SW 1271 (cell line): ENCODE measurements around the gene FANCC.

ENCODE experiments used
- DNase-seq, 2 experiments: peaks; one replicate each; lab custom pipeline; 2025; lab: John Stamatoyannopoulos, UW

Gene FANCC

DNA sequence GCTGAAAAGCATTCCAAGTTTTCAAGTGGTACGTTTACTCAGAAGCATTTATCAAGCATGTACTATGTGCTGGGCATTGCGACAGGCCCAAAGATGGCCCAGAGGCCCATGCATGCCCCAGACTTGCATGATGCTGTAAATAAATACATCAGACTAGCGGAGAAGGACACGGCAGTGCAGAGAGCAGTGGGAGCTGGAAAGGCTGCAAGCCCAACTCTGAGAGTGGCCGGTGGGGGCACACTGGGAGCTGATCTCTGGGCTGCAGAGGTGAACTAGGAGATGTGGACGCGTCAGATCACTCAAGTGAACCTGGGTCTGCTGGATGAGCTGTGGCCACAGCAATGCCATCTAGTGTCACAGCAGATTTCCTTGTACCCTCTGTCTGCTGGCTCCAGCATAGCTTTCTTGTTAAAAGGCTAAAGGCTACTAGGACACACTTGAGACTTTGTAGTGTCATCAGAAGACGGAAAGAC lies 246.9 kb downstream of the FANCC start:
- DNase-seq, result no peak

DNA sequence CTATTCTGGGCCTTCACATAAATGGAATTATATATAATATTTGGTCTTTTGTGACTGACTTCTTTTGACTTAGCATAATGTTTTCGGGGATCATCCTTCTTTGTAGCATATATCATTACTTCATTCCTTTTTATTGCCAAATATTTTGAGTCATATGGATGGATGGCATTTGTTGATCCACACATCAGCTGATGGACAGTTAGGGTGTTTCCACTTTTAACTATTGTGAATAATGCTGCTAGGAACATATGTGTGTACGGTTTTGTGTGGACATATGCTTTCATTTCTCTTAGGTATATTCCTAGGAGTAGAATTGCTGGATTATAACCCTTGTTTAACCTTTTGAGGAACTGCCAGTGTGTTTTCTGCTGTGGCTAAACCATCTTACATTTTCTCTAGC lies 249.6 kb downstream of the FANCC start:
- DNase-seq, result no peak

DNA sequence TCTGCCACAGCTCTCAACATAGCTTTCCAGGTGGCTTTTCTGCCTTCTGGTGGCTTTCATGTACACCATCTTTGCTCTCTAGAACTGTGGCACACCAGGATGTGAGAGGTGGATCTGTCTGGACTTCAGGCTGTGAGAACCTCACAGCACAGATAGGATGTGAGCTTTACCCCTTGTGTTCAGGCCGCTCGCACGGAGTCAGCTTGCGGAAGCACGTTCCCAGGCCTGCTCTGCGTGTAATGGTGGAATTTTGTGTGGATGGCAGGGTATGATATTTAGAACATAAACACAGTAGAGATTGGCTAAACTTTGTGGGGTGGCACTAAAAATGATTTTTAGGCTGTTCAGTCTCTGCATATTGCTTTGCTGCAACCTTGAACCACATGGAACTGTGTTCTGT lies 250.5 kb downstream of the FANCC start:
- no peak for DNase-seq

DNA sequence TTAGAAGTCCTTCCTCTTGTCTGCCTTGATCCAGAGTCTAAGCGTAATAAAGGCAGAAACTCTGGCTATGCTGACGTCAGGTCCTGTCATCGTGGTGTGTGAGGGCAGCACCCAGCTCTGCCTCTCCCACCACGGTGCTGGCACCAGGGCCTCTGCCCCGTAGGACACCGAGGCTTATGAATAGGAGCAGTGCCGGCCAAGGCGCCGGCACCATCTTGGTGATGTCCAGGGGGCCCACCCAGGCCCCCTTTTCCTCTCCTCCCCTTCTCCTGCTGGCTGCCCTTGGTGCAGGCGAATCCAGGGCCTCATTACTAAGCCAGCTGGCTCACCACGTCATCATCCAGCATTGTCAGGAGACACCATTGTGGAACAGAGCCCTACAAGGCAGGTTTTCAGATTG lies 252.3 kb downstream of the FANCC start:
- DNase-seq, result no peak

DNA sequence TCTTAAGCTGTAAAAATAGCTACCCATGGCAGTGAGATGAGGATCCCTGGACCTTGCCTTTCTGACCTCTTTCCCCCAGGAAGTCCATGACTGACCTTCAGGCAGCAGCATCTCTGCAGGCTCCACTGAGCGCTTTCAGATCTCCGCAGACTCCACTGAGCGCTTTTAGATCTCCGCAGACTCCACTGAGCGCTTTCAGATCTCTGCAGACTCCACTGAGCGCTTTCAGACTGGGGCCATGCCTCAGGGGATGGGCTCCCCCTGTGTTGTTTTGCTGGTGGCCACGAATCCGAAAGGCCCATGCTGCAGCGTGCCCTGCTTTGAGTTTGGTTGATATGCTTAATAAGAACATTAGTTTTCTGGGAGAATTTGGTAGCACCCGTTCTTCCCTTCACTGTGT lies 254.2 kb downstream of the FANCC start:
- no peak for DNase-seq

DNA sequence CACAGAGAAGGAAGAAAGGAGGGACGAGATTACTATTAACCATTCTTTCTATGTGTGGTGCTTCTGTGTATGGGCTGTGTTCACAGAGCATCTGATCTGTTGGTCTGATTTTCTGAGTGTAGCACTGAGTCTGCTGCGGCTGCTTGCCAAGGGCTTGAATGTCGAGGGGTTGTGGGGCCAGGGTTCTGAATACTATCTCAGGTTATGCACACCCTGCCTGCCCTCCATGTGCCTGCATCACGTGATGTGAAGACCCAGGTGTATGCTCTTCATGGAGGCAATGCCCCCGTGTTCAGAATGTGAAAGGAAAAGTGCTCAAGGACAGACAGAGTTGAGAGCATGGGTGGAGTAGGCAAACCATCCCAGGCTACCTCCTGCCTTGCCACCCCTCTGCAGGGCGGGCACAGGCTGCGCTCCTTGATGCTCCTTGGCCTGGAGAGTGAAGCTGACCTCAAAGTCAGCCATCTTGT lies 254.9 kb downstream of the FANCC start:
- DNase-seq, result no peak

DNA sequence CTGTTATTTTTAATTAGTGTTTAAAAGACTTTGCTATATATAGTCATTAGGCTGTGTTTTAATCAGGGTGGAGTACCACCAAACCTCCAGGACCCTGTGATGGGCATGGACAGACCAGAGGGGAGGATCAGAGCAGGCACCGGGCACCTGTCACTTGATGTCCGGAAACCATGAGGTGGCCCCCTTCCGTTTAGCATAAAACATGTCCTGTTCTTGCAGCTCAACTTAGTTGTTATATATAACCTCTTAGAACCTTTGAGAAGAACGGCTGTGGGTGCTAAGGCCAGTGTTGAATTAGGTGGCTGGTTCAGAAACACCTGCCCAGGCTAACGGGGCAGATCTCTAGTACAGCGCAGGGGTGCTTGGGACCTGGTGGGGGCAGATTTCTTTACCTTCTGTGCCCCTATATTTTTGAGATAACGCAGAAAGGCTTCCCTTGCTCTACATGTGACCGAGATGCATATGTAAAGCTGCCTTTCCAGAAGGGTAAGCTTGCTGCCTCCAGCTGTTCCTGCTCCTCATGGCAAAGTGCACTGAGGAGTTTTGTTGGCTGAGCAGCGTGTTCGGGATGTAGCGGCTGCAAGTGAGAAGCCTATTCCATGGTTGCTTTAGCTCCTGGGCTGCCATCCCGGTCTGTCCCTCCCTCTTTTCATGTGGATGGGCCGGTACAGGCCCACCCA lies 255.5 kb downstream of the FANCC start:
- no peak for DNase-seq

DNA sequence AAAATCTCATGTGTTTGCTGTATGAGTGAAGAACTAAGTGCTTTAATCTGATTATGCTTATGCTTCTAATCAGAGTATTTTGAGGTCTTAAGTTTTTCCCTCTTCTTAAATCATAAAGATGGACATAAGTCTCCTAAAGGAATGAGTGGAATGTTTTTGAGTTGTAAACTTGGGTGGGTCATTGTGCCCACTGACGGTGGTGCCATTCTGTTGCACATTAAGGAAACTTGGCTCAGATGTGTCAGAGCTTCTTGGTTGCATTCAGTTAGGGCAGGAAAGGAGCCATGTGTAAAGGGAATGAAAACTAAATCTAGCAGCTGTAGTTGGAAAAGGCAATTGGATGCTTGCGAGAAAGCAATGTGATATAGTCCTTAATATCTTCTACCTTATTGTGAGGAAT lies 256.6 kb downstream of the FANCC start:
- DNase-seq, result no peak

DNA sequence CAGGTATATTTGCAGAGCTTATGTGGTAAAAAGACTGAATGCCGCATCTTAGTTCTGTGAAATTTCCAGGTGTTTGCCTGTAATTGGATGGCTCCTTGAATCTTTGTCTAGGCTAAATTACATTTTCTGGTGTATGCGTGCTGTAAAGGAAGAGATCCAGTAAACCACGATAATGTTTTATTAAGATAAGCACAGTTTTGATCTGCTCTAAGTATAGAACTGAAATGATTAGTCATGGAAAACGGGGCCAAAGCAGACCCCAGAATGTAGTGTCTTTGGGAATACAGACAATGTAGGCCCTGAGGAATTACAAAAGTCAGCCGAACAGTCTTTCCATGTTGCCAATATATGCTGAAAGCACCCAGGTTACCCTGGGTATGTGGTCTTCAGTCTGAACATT lies 257.3 kb downstream of the FANCC start:
- no peak for DNase-seq

DNA sequence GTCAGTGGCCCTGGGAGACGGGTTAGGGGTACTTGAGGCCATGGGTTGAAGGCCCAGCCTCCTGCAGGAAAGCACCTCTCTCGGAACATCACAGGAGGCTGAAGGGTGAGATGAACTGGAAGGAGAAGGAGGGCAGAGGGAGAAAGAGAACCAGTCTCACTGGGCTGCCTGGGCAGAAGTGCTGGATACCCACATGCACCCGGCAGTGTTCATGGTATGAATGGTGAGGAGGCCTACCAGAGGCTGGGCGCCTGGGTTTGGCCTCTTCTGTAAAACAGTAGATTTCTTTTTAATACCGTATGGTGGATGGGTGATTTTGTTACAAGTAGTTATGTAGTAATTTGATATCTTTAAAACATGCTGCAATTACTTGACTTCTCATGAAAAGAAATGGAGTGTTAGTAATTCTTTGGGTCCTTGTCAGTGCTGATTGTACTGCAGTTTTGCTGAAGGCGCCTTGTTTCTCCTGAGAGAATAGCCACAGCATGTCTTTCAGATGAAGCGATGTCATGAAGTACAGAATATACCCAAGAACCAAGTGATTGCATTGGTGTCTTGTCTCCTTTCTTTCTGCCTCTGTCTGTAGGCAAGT lies 258.6 kb downstream of the FANCC start:
- DNase-seq, result no peak

DNA sequence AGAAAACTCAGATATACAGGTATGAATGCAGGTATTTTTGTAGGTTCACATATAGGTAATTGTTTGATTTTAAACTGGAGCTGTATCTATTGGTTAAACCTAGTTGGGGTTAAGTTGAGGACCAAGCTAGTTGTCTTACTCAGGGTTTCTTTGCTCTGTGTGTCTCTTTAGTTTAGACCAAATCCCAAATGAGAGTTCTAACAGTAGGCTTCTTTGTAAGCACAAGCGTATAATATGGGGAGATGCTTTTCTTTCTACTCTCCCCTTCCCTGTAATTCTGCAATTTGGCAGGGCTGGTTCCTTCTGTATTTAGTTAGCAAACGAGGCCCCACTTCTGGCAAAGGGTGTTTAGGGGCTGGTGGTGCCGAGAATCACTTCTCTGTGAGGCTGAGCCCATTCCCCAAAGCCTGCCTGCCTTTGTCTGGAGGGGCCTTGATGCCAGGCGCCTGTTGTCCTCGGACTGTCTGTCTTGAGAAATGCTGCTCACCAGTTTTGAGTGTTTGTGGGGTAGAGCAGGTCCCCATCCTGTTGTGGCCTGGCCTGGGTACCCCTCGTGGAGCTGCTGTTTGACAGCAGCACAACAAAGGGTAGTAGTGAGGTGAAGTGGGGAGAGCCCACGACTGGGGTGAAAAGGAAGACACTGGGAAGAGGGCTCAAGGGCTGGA lies 259.3 kb downstream of the FANCC start:
- DNase-seq, result no peak

DNA sequence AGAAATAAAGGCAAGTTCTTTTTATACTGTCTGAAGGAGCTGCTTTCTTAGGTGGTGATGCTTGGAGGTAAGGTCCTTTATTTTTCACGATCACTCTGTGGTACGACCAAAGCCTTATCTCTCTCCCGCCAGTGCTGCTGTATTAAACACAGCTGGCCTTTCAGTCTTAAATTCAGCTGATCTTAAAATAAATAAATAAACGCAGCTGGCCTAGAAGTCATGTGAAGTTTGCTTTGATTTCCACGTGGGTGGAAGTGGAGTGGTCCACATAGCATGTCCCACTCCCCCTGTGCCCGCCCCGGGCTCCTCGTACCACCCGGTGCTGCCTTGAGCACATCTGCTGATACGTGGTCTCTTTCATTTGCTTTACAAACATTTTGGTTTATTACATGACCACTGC lies 260.4 kb downstream of the FANCC start:
- no peak for DNase-seq

DNA sequence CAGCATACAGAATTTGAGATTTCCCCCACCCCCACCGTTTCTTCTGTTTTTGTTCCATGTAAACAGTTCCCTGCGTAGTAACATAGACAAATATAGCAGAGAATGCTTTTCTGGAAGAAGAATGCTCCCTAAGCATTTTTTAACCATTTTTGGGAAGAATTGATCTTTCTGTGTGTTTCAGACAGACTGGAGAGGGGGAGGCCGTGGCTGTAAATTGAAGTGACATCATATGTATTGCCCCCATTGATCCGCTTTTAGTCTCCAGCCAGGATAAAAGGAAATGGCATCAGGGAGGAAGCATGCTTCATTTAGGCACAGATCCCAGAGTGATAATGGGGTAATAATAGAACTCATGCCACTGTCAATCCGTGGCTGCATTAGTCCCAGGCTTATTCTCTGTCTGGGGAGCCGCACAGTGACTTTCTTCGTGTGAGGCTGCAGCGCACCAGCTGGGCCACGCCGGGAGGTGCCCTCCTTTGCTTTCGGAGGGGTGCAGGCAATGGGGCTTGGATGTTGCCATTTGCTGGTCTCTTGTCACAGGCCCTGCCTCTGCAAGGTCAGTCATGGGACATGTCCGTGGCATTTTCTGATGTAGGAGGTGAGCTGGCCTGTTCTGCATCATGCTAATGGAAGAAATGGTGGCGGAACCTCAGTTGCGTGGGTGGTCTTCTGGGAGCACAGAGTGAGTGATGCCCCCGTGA lies 261.5 kb downstream of the FANCC start:
- no peak for DNase-seq

DNA sequence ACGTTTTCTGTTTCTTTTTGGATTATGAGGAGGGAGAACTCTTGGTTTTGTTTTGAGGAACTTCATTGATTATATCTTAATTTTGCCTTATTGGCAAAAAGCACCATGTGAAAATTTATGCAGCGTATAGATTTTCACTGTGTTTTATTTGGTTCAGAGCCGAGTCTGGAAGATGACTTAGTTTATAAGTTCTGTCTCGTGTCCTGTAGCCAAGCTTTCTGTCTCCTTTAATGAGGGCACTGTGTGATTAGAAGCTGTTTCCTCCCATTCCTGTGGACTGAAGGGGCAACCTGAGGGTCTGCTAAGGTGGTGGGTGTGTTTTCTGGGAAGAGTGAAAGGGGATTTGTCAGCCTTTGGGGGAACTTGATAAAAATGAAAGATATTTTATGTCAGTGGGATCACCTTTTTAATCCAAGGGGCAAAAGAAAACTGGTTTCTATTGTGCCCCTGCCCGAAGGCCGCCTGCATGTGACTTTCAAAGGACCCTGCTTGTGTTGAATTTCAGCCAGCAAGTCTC lies 262.1 kb downstream of the FANCC start:
- no peak for DNase-seq

DNA sequence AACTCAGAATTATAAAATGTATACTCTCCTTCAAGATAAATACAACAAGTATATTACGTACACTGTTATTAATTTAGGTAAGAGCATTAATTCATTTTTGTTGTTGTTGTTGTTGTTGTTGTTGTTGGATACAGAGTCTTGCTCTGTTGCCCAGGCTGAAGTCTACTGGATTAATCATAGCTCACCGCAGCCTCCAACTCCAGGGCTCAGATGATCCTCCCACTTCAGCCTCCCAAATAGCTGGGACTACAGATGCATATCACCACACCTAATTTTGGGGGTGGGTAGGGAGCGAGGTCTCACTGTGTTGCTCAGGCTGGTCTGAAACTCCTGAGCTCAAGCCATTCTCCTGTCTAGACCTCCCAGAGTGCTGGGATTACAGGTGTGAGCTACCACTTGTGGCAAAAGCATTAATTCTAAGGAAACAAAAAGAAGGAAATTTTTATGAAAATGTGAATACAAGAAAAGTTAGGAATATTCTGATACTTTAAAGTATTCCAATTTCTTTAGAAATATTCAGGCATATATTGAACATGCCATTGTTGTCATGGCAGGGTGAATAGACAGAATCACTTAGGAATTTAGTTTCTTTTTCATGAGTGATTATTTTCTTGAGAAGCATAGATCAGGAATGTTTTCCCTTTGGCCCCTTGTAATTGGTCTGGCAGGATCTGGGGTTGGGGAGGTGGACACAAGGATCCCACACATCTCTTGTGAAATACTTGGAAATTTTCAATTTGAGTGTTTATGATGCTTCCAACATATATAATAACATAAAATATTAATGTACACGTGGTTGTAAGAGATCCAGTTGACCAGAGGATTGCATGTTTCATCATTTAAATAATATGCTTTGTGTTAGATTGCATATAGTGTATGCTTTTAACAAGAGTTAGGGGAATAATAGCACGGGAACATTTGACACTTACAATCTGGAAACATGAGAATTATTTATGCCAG lies 263.6 kb downstream of the FANCC start:
- DNase-seq, result no peak

DNA sequence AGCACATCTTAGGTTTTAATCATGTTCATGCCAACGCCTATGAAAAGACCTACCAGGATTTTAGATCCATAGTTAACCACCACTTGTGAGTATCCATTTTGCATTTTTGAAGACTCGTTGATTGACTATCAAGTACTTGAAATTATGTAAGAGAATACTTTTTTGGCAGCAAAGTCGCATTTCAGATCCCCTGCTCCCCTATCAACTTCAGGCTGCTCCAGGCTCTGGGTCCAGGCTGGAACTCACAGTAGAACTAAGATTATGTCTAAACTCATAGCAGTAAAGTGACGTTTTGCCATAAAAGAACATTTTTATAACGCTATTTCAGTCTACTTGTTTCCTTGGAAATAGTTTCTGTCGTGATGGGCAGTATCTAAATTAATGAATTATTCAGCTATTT lies 267.7 kb downstream of the FANCC start:
- no peak for DNase-seq
